Measurements from ENCODE around the gene TRHDE. TPM values are rescaled to one million over a fixed set of nuclear protein-coding genes. Genes with fewer than 3 reads are reported as not detected.

The TRHDE gene
- total RNA-seq, 2 donors from 2014 or later, result 0.57 to 8.7 TPM

DNA sequence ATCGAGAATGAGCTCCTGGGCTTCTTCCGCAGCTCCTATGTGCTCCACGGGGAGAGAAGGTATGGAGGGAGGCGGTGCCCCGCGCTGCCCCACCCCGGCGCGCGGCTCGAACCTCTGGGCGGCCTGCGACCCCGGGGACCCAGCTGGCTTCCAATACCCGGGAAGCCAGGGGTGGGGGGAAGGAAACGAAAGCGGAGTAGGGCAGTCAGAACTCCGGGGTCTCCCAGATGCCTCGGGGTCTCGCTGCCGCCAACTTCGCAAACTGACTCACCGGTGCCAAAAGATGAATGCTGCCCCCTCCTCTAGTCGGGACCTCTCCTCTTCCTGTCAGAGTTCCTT lies 1.3 kb downstream of the TRHDE start:
- no peak for DNase-seq
- intact Hi-C loops (cut with DNase I), result no loop called here
- Histone ChIP-seq H3K9me3 (no peaks in the 10 kb centered on the region), H3K9ac (ENCODE audit: low read depth in 2 of 2, low read length in 2 of 2) (peak overlapping the region in 1 of 2 donors; percentile 17), H3K27me3 (peaks cover 34% of the 10 kb centered on the region), H3K4me1 (no peaks in the 10 kb centered on the region), H3K27ac (no peak overlapping the region), H3K4me3 (no peak overlapping the region), H3K36me3 (no peaks in the 10 kb centered on the region)
- TF ChIP-seq, protein P1, sequence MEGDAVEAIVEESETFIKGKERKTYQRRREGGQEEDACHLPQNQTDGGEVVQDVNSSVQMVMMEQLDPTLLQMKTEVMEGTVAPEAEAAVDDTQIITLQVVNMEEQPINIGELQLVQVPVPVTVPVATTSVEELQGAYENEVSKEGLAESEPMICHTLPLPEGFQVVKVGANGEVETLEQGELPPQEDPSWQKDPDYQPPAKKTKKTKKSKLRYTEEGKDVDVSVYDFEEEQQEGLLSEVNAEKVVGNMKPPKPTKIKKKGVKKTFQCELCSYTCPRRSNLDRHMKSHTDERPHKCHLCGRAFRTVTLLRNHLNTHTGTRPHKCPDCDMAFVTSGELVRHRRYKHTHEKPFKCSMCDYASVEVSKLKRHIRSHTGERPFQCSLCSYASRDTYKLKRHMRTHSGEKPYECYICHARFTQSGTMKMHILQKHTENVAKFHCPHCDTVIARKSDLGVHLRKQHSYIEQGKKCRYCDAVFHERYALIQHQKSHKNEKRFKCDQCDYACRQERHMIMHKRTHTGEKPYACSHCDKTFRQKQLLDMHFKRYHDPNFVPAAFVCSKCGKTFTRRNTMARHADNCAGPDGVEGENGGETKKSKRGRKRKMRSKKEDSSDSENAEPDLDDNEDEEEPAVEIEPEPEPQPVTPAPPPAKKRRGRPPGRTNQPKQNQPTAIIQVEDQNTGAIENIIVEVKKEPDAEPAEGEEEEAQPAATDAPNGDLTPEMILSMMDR (IDR thresholded peaks at IDR 0.05), result no peak

DNA sequence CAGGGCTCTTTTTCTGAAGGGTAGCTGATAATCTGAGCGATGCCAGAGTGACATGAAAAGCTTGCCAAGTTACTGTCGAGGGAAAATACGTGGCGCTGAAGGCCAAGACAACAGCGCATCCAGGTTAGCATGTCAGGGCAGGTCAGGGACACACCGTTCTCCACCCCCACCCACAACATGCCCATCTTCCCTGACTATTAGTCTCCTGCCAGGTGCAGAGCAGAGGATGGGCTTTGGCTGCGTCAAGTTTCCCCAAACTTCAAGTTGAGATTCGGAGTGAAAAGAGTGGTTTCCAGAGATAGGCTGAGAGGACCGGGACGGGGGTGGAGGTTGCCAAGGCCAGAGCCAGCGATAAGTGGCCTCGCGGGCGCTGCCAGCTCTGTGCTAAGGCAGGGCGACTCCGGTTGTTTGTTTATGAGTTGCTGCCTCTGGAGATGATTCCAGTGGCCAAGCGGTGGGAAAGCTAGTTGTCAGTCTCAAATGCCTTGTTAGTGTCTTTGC lies 1.7 kb downstream of the TRHDE start:
- TF ChIP-seq, protein P1 (IDR thresholded peaks at IDR 0.05), result no peak
- peaks cover 34% of the 10 kb centered on the region for H3K27me3 ChIP-seq
- no peaks in the 10 kb centered on the region for H3K4me1 ChIP-seq
- no peak overlapping the region for H3K9ac ChIP-seq (ENCODE audit: low read depth in 2 of 2, low read length in 2 of 2)
- DNase-seq, result no peak
- no peaks in the 10 kb centered on the region for H3K36me3 ChIP-seq
- H3K27ac ChIP-seq, result no peak overlapping the region
- intact Hi-C loops (cut with DNase I), result no loop called here
- no peak overlapping the region for H3K4me3 ChIP-seq
- no peaks in the 10 kb centered on the region for H3K9me3 ChIP-seq

DNA sequence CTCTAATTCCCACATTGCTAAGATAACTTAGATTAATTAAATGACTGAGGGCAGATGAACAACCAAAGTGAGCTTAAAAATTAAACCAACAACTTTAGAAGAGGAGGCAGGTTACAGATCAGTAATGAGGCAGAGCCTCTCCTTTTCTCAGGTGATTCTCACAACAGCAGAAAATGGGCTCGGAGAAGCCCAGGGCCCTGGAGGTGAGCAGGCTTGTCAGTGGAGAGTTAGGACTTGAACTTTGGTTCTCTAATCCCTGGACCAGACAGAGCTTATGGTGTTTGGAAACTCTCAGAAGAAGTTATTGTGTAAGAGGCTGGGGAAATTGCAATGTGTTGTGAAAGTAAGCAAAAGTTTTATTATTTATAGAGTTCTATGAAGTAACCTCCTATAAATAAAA lies 2.8 kb downstream of the TRHDE start:
- Histone ChIP-seq H3K27ac (no peak overlapping the region), H3K27me3 (peaks cover 34% of the 10 kb centered on the region)

DNA sequence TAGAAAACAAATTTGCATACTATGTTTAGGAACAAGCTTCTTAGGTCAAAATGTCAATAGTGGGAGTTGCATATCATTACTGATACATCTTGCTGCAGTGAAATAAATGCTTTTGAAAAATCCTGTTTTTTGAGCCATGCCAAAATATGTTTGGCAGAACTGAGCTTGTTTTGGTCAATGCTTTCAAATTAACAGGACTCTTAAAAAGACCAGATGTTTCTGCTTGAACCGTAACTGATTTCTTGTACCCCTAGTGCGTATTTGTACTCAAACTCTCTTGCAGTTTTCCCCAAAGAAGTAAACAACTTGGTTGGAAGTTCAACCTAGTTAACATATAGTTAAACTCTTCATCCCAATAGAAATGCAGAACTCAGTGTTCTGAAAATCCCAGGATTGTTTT lies 3.4 kb downstream of the TRHDE start:
- Histone ChIP-seq H3K27me3 (peaks cover 34% of the 10 kb centered on the region), H3K27ac (no peak overlapping the region), H3K9me3 (no peaks in the 10 kb centered on the region), H3K9ac (ENCODE audit: low read depth in 2 of 2, low read length in 2 of 2) (no peak overlapping the region), H3K4me3 (no peak overlapping the region), H3K4me1 (no peaks in the 10 kb centered on the region), H3K36me3 (no peaks in the 10 kb centered on the region)
- intact Hi-C loops (cut with DNase I), result no loop called here
- DNase-seq, result no peak
- TF ChIP-seq, protein P1 (IDR thresholded peaks at IDR 0.05), result no peak

More for the DNA sequence above, 2.8 kb downstream of the TRHDE start:
- Histone ChIP-seq H3K9me3 (no peaks in the 10 kb centered on the region), H3K4me3 (no peak overlapping the region), H3K9ac (ENCODE audit: low read depth in 2 of 2, low read length in 2 of 2) (no peak overlapping the region), H3K4me1 (no peaks in the 10 kb centered on the region), H3K36me3 (no peaks in the 10 kb centered on the region)
- TF ChIP-seq, protein P1 (IDR thresholded peaks at IDR 0.05), result no peak
- intact Hi-C loops (cut with DNase I), result no loop called here
- DNase-seq, result no peak

DNA sequence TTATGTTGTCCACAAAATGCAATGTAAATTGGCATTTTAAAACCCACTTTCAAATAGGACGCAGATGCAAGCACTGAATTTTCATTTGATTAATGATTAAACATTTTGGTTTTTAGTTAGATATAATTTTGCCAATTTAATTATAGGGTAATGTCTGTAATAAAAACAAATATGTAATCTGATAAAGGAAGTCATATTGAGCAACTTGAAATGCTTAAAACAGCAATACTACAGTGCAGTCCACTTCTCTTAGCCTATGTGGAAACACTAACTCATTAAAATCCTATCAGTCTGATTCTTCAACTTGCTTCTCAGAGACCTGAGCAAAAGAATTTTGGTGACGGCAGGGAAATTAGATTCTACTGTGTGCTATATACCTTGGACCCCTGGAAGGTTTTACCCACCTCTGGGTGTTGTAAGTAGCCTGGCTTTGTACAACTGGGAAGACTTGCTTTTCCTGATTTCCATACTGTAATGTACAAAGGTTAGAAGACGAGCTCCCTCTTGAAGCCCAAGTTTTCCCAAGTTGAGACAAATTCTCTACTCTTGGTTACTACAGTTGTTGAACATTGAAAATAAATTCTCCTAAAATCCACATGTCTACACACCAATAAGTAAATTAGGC lies 4.1 kb downstream of the TRHDE start:
- Histone ChIP-seq H3K9ac (ENCODE audit: low read depth in 2 of 2, low read length in 2 of 2) (no peak overlapping the region), H3K27ac (no peak overlapping the region), H3K27me3 (peaks cover 30% of the 10 kb centered on the region), H3K9me3 (no peaks in the 10 kb centered on the region), H3K4me3 (no peak overlapping the region), H3K4me1 (no peaks in the 10 kb centered on the region), H3K36me3 (no peaks in the 10 kb centered on the region)
- no peak for DNase-seq
- intact Hi-C loops (cut with DNase I), result no loop called here
- TF ChIP-seq, protein P1 (IDR thresholded peaks at IDR 0.05), result no peak

All from colonic mucosa (tissue), 4 donors.